SK-N-SH (cell line): ENCODE results near the gene FCRLB.
"Not testable (repeated sequence)": the region's sequence is repeated elsewhere in the genome, so short reads cannot be mapped to it uniquely, and the experiment has no call there.

Experiments used
- CTCF ChIP-seq: fragments of 200-600 bp; sonication (generic); IDR thresholded peaks from 2 replicates; pipeline ENCODE4 v1.6.1; 2017; ENCODE audit warnings: antibody characterized with exemption, mild to moderate bottlenecking, moderate library complexity
- EZH2phosphoT487 ChIP-seq: fragments of 200-600 bp; sonication (generic); IDR thresholded peaks from 2 replicates; pipeline ENCODE4 v1.6.1; 2017; ENCODE audit warnings: low read depth, mixed run types, mild to moderate bottlenecking, antibody characterized with exemption, moderate library complexity, borderline replicate concordance
- RAD21 ChIP-seq: IDR thresholded peaks from 2 replicates; pipeline ENCODE4 v1.6.1; 2012; ENCODE audit warnings: mild to moderate bottlenecking, low read length
- TAF1 ChIP-seq: IDR thresholded peaks from 2 replicates; pipeline ENCODE4 v1.6.1; 2012; ENCODE audit warnings: low read depth, mild to moderate bottlenecking, low read length, moderate library complexity, borderline replicate concordance
- TEAD4 ChIP-seq: IDR thresholded peaks from 2 replicates; pipeline ENCODE4 v1.4.0; 2012; ENCODE audit warnings: mild to moderate bottlenecking, borderline replicate concordance; ENCODE audit not compliant: insufficient read depth

- TF ChIP-seq TAF1, CTCF, EZH2phosphoT487, RAD21, TEAD4: not testable (repeated sequence)
Measured at GRCh38 chr1:161674447-161674846, 46.9 kb upstream of the FCRLB start.
